Stimulated activated CD4-positive, alpha-beta T cell treated with anti-CD3 and anti-CD28 coated beads, Interleukin-2, amount 100 ng/mL, for 48 hours (primary cell): ENCODE measurements around the gene HEPHL1.
"Not testable (repeated sequence)": the region's sequence is repeated elsewhere in the genome, so short reads cannot be mapped to it uniquely, and the experiment has no call there.

Experiments
- DNase-seq, 2 donors: peaks; one replicate each; pipeline ENCODE4 v3.0.0-alpha.2; 2020

The HEPHL1 gene

DNA sequence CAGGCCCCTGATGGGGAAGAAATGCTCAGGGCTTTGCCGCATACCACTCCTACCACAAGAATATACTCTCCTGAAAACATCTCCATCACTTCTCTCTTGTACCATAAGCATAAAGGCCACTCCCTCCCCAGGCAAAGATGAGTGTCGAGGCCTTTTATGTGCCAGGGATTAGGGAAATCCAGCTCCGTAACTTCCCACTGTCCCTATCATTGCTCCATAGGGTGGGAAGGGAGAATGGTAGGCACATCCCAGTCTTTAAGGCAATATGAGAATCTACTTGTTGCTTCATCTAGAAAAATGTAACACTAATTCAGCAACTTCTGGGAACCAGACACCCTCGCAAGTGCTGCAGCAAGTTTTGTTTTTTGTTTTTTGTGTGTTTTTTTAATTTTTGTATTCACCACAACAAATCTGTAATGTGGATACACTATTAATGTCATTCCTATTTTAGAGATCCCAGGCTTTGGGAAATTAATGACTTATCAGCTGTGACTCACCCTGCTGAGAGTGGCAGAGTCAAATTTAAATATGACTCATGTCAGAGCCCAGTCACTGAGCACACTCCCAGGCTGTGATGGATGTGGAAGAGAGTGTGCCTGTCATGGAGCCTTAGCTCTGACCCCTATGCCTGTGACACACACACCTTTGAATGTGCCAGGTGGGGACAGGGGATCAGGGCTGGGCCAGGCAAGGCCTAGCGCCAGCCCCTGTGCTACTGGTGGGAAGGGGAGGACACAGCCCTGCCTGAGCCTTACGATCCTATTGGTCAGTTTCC, 130.9 kb downstream of the HEPHL1 start:
- no peak for DNase-seq

DNA sequence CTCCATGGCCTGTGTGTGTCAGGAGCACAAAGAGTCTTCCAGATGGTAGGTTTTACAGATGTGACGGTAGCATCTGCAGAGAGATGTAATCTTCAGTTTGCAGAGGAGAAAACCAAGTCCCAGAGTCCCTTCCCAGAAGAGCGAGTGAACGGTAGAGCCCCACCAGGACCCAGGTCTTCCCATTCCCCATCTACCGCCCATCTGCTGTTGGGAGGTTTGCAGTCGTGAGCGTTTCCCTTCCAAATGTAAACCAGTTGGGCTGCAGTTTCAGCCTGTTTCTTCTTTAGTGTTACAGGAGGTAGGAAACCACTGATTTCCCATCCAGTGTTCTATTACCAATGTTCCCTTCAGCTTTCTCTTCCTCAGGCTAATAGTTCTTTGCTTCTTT, 131.5 kb downstream of the HEPHL1 start:
- no peak for DNase-seq

DNA sequence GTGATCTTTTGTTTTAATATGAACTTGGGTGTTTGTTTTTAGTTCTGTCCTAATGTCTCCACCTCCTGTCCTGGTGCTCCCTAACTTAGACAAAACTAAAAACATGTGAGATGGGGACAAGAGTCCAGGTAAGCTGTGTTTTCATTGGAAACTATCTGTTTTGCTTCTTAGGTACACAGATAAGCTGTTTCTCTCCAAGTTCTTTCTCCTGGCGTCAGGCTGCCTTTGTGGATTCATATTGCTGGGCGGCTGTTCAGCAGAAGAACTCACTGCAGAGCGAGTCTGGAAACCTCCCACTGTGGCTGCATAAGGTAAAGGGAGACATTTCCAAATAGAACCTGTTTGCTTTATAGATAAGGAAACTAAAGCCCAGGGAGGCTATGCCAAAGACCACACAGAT, 132.2 kb downstream of the HEPHL1 start:
- no peak for DNase-seq

DNA sequence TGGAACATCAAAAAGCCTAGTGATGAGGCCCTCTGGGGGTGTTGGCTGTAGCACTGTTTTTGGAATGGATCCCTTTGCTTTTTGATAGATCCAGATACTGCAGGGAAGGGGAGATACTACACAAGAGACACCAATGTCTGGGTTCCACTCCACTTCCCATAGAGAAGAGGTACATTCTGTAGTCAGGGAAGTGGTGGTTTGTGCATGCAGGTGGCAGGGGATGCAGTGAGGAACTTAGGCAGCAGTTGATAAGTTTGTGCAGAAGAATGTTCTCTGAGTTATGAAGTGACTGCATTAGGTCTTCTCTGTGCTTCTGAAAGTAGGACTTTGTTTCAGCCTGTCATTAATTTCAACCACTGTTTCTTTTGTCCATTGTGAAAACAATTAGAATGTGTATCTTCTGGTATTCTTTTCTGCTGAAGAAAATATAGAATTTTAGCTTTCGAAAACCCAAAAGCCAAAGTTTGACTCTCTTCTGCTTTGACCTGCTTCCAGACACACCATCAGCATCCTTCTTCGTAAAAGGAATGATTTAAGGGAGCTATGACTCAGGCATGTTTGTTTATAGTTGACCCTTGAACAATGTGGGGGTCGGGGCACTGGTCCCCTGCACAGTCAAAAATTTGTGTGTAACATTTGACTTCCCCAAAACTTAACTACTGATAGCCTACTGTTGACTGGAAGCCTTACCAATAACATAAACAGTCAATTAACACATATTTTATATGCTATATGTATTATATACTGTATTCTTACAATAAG, 133.1 kb downstream of the HEPHL1 start:
- DNase-seq = no peak

DNA sequence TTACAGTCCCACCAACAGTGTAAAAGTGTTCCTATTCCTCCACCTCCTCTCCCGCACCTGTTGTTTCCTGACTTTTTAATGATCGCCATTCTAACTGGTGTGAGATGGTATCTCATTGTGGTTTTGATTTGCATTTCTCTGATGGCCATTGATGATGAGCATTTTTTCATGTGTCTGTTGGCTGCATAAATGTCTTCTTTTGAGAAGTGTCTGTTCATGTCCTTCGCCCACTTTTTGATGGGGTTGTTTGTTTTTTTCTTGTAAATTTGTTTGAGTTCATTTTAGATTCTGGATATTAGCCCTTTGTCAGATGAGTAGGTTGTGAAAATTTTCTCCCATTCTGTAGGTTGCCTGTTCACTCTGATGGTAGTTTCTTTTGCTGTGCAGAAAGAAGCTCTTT, 136.2 kb downstream of the HEPHL1 start:
- DNase-seq = not testable (repeated sequence)
